OCI-LY7 (cell line): ENCODE data around the gene LHFPL6. TPM values are rescaled to one million over a fixed set of nuclear protein-coding genes. Genes with fewer than 3 reads are reported as not detected.

Experiments
- BruUV-seq: library from RNA; stranded (reverse); fragments of 400-500 nt; replicated peaks from 2 replicates; lab custom pipeline; 2021; lab: Mats Ljungman, UMichigan
- CTCF ChIA-PET: fragments of 300-600 bp; sonication (Branson Sonifier 250); formaldehyde crosslinking; loops from one replicate; lab custom pipeline; 2022; ENCODE audit warnings: antibody characterized with exemption; ENCODE audit not compliant: unreplicated experiment; lab: Charles Lee
- POLR2A ChIA-PET: fragments of 300-600 bp; sonication (Branson Sonifier 250); formaldehyde crosslinking; loops from one replicate; lab custom pipeline; 2022; ENCODE audit warnings: antibody characterized with exemption; lab: Charles Lee
- DNase-seq: peaks from one replicate; pipeline ENCODE4 v3.0.0-alpha.2; 2015; ENCODE audit warnings: low spot score
- H2AFZ ChIP-seq: fragments of 200-600 bp; sonication (generic), shearing (Covaris generic); 2 replicates; pipeline ENCODE4 v1.6.1; 2014; ENCODE audit warnings: mild to moderate bottlenecking, antibody characterized with exemption, low read length, moderate library complexity
- H3K27ac ChIP-seq: fragments of 200-600 bp; sonication (generic); 2 replicates; pipeline ENCODE4 v1.5.1; 2014; ENCODE audit warnings: mixed run types, low read depth, mild to moderate bottlenecking, moderate library complexity, low read length, inconsistent platforms; ENCODE audit not compliant: poor library complexity, severe bottlenecking
- H3K36me3 ChIP-seq: fragments of 200-600 bp; sonication (generic); 2 replicates; pipeline ENCODE4 v1.6.1; 2014; ENCODE audit warnings: mild to moderate bottlenecking, antibody characterized with exemption, low read length, moderate library complexity, mixed read lengths; ENCODE audit not compliant: insufficient read depth
- H3K4me1 ChIP-seq: fragments of 200-600 bp; sonication (generic); 2 replicates; pipeline ENCODE4 v1.5.1; 2014; ENCODE audit warnings: mild to moderate bottlenecking, low read length; ENCODE audit not compliant: insufficient read depth, poor library complexity, severe bottlenecking
- H3K4me2 ChIP-seq: fragments of 200-600 bp; sonication (generic); 2 replicates; pipeline ENCODE4 v1.6.1; 2014; ENCODE audit warnings: mild to moderate bottlenecking, low read length
- H3K4me3 ChIP-seq: fragments of 200-600 bp; sonication (generic); 2 replicates; pipeline ENCODE4 v1.5.1; 2014; ENCODE audit warnings: mild to moderate bottlenecking, low read depth, low read length; ENCODE audit not compliant: poor library complexity, severe bottlenecking
- H3K79me2 ChIP-seq: fragments of 200-600 bp; sonication (generic); 2 replicates; pipeline ENCODE4 v1.6.1; 2016; ENCODE audit warnings: low read depth, mild to moderate bottlenecking, low read length, moderate library complexity, mixed read lengths; ENCODE audit not compliant: insufficient read depth
- H3K9me2 ChIP-seq: fragments of 200-600 bp; sonication (generic); 2 replicates; pipeline ENCODE4 v1.6.1; 2016; ENCODE audit warnings: mild to moderate bottlenecking, low read length, mixed read lengths; ENCODE audit not compliant: insufficient read depth
- H3K9me3 ChIP-seq: fragments of 200-600 bp; sonication (generic); 2 replicates; pipeline ENCODE4 v1.6.1; 2014; ENCODE audit warnings: mild to moderate bottlenecking, mixed run types, low read length, mixed read lengths
- H4K20me1 ChIP-seq: fragments of 200-600 bp; sonication (generic); 2 replicates; pipeline ENCODE4 v1.6.1; 2014; ENCODE audit warnings: mild to moderate bottlenecking, antibody characterized with exemption, low read length, moderate library complexity, mixed read lengths; ENCODE audit not compliant: insufficient read depth
- EZH2phosphoT487 ChIP-seq: fragments of 200-600 bp; sonication (generic); IDR thresholded peaks from 2 replicates; pipeline ENCODE4 v1.6.1; 2018; ENCODE audit warnings: low read depth, borderline replicate concordance, mild to moderate bottlenecking, mixed run types, antibody characterized with exemption, low read length, moderate library complexity, mixed read lengths
- intact Hi-C: fragments of 100-400 bp; cut with micrococcal nuclease; formaldehyde crosslinking; loops from one replicate; pipeline ENCODE4 v1.10.0; 2022; ENCODE audit not compliant: unreplicated experiment
- total RNA-seq, 2 experiments: library from RNA; depleted of rRNA in 1 of 2; stranded (reverse); fragments of >200 nt in 1 of 2; shearing (Covaris generic) in 1 of 2; gene quantifications; 2 replicates each; pipeline ENCODE4 v1.2.3, GENCODE V29; 2014 to 2022
- TF ChIP-seq, protein P1 (sequence below): fragments of 200-600 bp; sonication (generic); conservative IDR thresholded peaks from 2 replicates; pipeline ENCODE4 v1.5.1; 2014; ENCODE audit warnings: mild to moderate bottlenecking, antibody characterized with exemption, low read length, moderate library complexity, mixed read lengths

The LHFPL6 gene
- total RNA-seq, 2 experiments from 2014 or later: 15.1 to 27.7 TPM

- CTCF ChIA-PET: no interaction called here
- Histone ChIP-seq H3K4me2 (peak overlapping the region; percentile 74), H3K79me2 (peaks cover 24% of the 10 kb centered on the region; the same call in 1 of the 2 replicates), H3K36me3 (no peaks in the 10 kb centered on the region; the same call in 1 of the 2 replicates), H3K4me3 (peak overlapping the region; percentile 54), H2AFZ (peak overlapping the region; percentile 51; the same call in 1 of the 2 replicates), H3K4me1 (peaks cover 45% of the 10 kb centered on the region), H4K20me1 (no peaks in the 10 kb centered on the region), H3K27ac (peak overlapping the region; percentile 80), H3K9me2 (no peaks in the 10 kb centered on the region), H3K9me3 (peaks cover 11% of the 10 kb centered on the region)
- POLR2A ChIA-PET: interaction anchor here (0.7 to 1.0 kb wide), 5 partner anchors 11 to 142 kb away, joined by 3 to 5 read pairs (median 3); no protein-coding TSS in a partner anchor
- TF ChIP-seq, protein P1, sequence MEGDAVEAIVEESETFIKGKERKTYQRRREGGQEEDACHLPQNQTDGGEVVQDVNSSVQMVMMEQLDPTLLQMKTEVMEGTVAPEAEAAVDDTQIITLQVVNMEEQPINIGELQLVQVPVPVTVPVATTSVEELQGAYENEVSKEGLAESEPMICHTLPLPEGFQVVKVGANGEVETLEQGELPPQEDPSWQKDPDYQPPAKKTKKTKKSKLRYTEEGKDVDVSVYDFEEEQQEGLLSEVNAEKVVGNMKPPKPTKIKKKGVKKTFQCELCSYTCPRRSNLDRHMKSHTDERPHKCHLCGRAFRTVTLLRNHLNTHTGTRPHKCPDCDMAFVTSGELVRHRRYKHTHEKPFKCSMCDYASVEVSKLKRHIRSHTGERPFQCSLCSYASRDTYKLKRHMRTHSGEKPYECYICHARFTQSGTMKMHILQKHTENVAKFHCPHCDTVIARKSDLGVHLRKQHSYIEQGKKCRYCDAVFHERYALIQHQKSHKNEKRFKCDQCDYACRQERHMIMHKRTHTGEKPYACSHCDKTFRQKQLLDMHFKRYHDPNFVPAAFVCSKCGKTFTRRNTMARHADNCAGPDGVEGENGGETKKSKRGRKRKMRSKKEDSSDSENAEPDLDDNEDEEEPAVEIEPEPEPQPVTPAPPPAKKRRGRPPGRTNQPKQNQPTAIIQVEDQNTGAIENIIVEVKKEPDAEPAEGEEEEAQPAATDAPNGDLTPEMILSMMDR: no peak
- no TSS peak for BruUV-seq
- DNase-seq: peak; percentile 39
- intact Hi-C loops: loop anchor here (5.0 kb wide), 1 partner anchor 78 kb away; no protein-coding TSS in a partner anchor
Measured at GRCh38 chr13:39509616-39510315, 93.2 kb downstream of the LHFPL6 start.

DNA sequence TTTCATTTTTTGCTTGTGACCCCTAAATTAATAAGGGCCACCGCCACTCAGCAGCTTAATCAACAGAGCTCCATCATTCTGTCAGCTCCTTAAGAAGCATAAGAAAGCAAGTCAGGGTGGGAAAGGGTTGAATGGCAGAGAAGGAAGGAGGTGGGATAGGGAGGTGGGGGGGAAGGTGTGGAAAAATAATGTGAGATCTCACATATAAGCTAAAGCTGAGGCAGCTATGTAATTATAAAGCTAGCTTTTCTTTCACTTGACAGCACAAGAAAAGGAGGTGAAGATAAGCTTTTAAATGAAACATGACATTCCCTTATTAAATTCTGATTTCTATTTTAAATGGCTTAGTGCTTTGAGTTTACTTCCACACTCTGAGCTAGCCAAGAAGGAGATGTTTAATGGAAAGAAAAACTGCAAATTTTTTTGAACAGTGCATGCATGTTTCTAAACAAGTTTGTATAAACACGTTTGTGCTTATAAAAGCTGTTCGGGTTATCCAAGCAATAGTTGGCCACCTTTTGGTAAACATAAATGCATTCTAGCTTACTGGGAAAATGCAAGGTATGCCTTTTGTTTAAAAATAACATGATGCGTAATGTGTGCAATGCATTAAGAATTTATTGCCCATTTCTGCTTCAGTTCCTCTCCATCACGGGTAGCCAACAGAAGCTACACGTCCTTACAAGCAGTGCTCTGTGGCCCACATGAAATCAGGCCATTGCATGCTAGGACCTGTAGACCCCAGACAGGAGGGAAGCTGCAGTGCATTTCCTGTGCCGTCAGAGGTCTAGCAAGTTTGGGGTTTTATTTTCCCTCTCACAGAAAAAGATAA lies 96.2 kb downstream of the LHFPL6 start:
- Histone ChIP-seq H3K36me3 (no peaks in the 10 kb centered on the region; the same call in 1 of the 2 replicates), H3K9me3 (peaks cover 11% of the 10 kb centered on the region), H3K79me2 (peaks cover 24% of the 10 kb centered on the region; the same call in 1 of the 2 replicates), H3K4me2 (peak overlapping the region; percentile 35; the same call in 1 of the 2 replicates), H4K20me1 (no peaks in the 10 kb centered on the region), H3K4me1 (peaks cover 45% of the 10 kb centered on the region), H3K4me3 (no peak overlapping the region), H2AFZ (no peak overlapping the region; the same call in 1 of the 2 replicates), H3K27ac (no peak overlapping the region), H3K9me2 (no peaks in the 10 kb centered on the region)
- intact Hi-C loops: no loop called here
- ChIA-PET CTCF (interaction anchor here (0.6 kb wide), 1 partner anchor 48 kb away, joined by 3 read pairs; no protein-coding TSS in a partner anchor), POLR2A (interaction anchor here (0.6 to 1.9 kb wide), 9 partner anchors 9 to 204 kb away, joined by 3 to 8 read pairs (median 3); partner anchors contain the start of gene LHFPL6)
- peak; percentile 51 for DNase-seq
- no peak for TF ChIP-seq EZH2phosphoT487
- TF ChIP-seq, protein P1: no peak
- no TSS peak for BruUV-seq
